PC-3 (cell line): ENCODE measurements around the gene GRIN3B.

Source experiments
- EZH2phosphoT487 ChIP-seq: fragments of 300-600 bp; sonication (generic); IDR thresholded peaks from 2 replicates; pipeline ENCODE4 v1.6.1; 2018; ENCODE audit warnings: mild to moderate bottlenecking, antibody characterized with exemption, low read length, borderline replicate concordance
- TF ChIP-seq, protein P1 (sequence below): fragments of 300-600 bp; sonication (generic); conservative IDR thresholded peaks from 2 replicates; pipeline ENCODE4 v1.5.1; 2017; ENCODE audit warnings: antibody characterized with exemption, low read depth, mild to moderate bottlenecking, low read length

DNA sequence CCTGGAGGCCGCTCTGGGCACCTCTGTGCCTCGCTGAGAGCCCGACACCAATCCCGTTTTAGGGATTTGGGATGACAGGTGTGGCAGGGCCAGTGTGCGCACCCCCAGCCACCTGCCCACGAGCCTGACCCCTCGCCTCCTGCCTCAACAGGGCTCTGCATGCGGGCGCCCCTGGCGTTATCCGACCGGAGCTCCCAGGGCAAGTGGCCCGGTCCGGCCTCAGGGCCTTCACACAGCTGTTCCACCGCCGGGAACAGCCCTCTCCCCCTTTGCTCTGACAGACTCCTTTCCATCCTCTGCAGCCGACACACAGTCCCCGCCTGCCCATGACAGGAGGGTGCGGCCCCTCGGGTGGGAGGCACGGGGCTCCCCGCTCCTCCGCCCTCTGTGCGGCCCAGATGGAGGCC is 23.2 kb upstream of the GRIN3B start:
- TF ChIP-seq, protein P1, sequence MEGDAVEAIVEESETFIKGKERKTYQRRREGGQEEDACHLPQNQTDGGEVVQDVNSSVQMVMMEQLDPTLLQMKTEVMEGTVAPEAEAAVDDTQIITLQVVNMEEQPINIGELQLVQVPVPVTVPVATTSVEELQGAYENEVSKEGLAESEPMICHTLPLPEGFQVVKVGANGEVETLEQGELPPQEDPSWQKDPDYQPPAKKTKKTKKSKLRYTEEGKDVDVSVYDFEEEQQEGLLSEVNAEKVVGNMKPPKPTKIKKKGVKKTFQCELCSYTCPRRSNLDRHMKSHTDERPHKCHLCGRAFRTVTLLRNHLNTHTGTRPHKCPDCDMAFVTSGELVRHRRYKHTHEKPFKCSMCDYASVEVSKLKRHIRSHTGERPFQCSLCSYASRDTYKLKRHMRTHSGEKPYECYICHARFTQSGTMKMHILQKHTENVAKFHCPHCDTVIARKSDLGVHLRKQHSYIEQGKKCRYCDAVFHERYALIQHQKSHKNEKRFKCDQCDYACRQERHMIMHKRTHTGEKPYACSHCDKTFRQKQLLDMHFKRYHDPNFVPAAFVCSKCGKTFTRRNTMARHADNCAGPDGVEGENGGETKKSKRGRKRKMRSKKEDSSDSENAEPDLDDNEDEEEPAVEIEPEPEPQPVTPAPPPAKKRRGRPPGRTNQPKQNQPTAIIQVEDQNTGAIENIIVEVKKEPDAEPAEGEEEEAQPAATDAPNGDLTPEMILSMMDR, result no peak
- no peak for TF ChIP-seq EZH2phosphoT487
